Sigmoid colon (tissue), 3 donors: Measurements from ENCODE around the gene CCDC136.

Experiments
- POLR2A ChIP-seq, 2 donors: fragments of 450-650 bp; IDR thresholded peaks; one replicate each; pipeline ENCODE4 v1.6.1; 2016; ENCODE audit warnings: antibody characterized with exemption in 2 of 2, mild to moderate bottlenecking in 2 of 2, moderate library complexity in 2 of 2
- TF ChIP-seq, protein P1 (sequence below), 4 experiments: fragments of 450-650 bp in 3 of 4; fragments of 200-600 bp in 1 of 4; IDR thresholded peaks; one replicate each; pipeline ENCODE4 v1.5.1; 2016 to 2019; ENCODE audit warnings: antibody characterized with exemption in 4 of 4, mild to moderate bottlenecking in 3 of 4, moderate library complexity in 2 of 4

DNA sequence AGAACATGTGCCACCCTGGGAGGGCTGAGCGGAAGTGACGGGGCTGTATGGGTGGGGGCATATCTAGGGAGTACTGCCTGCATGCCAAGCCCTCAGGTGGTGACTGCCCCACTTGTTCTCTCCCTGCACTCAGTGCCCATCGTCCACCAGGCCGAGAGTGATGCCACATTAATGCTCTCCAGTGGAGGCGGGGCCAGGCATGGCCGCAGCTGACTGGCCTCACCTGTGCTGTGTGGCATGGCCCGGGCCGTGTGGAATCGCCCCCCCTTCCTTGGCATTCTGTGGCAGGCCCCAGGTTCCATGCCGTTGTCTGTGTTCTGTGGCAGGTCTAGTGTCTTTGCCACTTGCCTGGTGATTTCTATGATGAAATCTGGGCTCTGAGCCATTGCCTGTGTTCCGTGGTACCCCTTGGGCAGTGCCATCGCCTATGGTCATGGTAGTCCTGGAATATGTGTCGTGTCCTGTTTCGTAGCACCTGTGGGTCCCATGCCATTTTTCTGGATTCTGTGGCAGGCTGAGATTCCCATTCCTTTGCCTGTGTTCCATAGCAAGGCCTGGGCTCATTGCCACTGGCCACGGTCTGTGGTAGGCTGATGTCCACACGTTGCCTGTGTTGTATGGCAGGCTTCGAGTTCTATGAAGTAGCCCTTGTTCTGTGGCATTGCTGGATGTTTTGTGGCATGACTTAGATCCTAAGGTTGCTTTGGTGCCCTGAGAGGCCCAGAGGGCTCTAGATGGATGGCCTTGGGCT is 47.4 kb downstream of the CCDC136 start:
- no peak for TF ChIP-seq POLR2A (IDR thresholded peaks at IDR 0.05)
- TF ChIP-seq, protein P1, sequence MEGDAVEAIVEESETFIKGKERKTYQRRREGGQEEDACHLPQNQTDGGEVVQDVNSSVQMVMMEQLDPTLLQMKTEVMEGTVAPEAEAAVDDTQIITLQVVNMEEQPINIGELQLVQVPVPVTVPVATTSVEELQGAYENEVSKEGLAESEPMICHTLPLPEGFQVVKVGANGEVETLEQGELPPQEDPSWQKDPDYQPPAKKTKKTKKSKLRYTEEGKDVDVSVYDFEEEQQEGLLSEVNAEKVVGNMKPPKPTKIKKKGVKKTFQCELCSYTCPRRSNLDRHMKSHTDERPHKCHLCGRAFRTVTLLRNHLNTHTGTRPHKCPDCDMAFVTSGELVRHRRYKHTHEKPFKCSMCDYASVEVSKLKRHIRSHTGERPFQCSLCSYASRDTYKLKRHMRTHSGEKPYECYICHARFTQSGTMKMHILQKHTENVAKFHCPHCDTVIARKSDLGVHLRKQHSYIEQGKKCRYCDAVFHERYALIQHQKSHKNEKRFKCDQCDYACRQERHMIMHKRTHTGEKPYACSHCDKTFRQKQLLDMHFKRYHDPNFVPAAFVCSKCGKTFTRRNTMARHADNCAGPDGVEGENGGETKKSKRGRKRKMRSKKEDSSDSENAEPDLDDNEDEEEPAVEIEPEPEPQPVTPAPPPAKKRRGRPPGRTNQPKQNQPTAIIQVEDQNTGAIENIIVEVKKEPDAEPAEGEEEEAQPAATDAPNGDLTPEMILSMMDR (IDR thresholded peaks at IDR 0.05) = no peak
